Gastrocnemius medialis (tissue), 4 donors: Measurements from ENCODE around the gene CLIP4. TPM values are rescaled to one million over a fixed set of nuclear protein-coding genes. Genes with fewer than 3 reads are reported as not detected.

Source experiments
- ATAC-seq, 2 donors: fragments of 150-250 bp; one replicate each; pipeline ENCODE4 v1.9.1; 2016
- DNase-seq, 2 donors: peaks; one replicate each; pipeline ENCODE4 v3.0.0-alpha.2; 2019
- H3K27ac ChIP-seq, 4 donors: fragments of 200-600 bp; sonication (generic); 1 replicate in 1 of 4; 2 replicates in 3 of 4; pipeline ENCODE4 v1.5.1; 2016 to 2018; ENCODE audit warnings: mild to moderate bottlenecking in 2 of 4, moderate library complexity in 1 of 4
- H3K27me3 ChIP-seq, 3 donors: fragments of 200-600 bp; sonication (generic) in 2 of 3; 1 replicate in 1 of 3; 2 replicates in 2 of 3; pipeline versions ENCODE4 v1.5.1 to v1.6.0; 2016 to 2019; ENCODE audit warnings: mild to moderate bottlenecking in 1 of 3, moderate library complexity in 1 of 3
- H3K36me3 ChIP-seq, 2 donors: fragments of 200-600 bp; sonication (generic) in 1 of 2; one replicate each; pipeline ENCODE4 v1.5.1; 2017 to 2018
- H3K4me1 ChIP-seq, 2 donors: fragments of 200-600 bp; sonication (generic) in 1 of 2; one replicate each; pipeline ENCODE4 v1.5.1; 2016 to 2017; ENCODE audit warnings: mild to moderate bottlenecking in 2 of 2
- H3K4me3 ChIP-seq, 4 donors: fragments of 200-600 bp; sonication (generic) in 3 of 4; 1 replicate in 1 of 4; 2 replicates in 3 of 4; pipeline ENCODE4 v1.5.1; 2016 to 2019; ENCODE audit warnings: mild to moderate bottlenecking in 2 of 4
- H3K9me3 ChIP-seq, 3 donors: fragments of 200-600 bp; sonication (generic) in 2 of 3; 1 replicate in 1 of 3; 2 replicates in 2 of 3; pipeline ENCODE4 v1.5.1; 2016 to 2019
- POLR2A ChIP-seq, 2 donors: fragments of 450-650 bp; IDR thresholded peaks; one replicate each; pipeline ENCODE4 v1.6.1; 2017; ENCODE audit warnings: antibody characterized with exemption in 2 of 2, mild to moderate bottlenecking in 2 of 2, moderate library complexity in 2 of 2
- in situ Hi-C, 4 donors: fragments of 200-750 bp; cut with MboI; loops; one replicate each; pipeline versions ENCODE4 v1.15.0 to v1.8.0; 2017; ENCODE audit warnings: low sequenced_read_pairs in 4 of 4
- intact Hi-C: fragments of 100-400 bp; cut with DNase I; formaldehyde crosslinking; loops from one replicate; pipeline ENCODE4 v1.15.1; 2023; ENCODE audit warnings: low total_unique reads
- total RNA-seq, 4 donors: library from RNA; depleted of rRNA; stranded (reverse); fragments of >200 nt; gene quantifications; one replicate each; pipeline versions ENCODE4 v1.1.0 to v1.2.3, GENCODE V29; 2016
- TF ChIP-seq, protein P1 (sequence below), 5 experiments: fragments of 450-650 bp in 3 of 5; fragments of 200-600 bp in 2 of 5; sonication (generic) in 2 of 5; IDR thresholded peaks in 4 of 5; conservative IDR thresholded peaks in 1 of 5; 1 replicate in 4 of 5; 2 replicates in 1 of 5; pipeline ENCODE4 v1.5.1; 2016 to 2019; ENCODE audit warnings: antibody characterized with exemption in 5 of 5, mild to moderate bottlenecking in 3 of 5, moderate library complexity in 3 of 5

CLIP4 gene
- total RNA-seq, 4 donors from 2014 or later, result 200 to 422 (median 265) TPM

- in situ Hi-C loops (no loop called here), intact Hi-C loops (no loop called here)
- TF ChIP-seq, protein P1, sequence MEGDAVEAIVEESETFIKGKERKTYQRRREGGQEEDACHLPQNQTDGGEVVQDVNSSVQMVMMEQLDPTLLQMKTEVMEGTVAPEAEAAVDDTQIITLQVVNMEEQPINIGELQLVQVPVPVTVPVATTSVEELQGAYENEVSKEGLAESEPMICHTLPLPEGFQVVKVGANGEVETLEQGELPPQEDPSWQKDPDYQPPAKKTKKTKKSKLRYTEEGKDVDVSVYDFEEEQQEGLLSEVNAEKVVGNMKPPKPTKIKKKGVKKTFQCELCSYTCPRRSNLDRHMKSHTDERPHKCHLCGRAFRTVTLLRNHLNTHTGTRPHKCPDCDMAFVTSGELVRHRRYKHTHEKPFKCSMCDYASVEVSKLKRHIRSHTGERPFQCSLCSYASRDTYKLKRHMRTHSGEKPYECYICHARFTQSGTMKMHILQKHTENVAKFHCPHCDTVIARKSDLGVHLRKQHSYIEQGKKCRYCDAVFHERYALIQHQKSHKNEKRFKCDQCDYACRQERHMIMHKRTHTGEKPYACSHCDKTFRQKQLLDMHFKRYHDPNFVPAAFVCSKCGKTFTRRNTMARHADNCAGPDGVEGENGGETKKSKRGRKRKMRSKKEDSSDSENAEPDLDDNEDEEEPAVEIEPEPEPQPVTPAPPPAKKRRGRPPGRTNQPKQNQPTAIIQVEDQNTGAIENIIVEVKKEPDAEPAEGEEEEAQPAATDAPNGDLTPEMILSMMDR (IDR thresholded peaks at IDR 0.05 in 4 of 5, conservative IDR thresholded peaks at IDR 0.05 in 1 of 5), result no peak
- no peak for TF ChIP-seq POLR2A (IDR thresholded peaks at IDR 0.05)
- peaks cover 0 to 12% (median 0%) of the 10 kb centered on the region in 3 donors for H3K27me3 ChIP-seq
- no peak overlapping the region for H3K27ac ChIP-seq
- H3K4me1 ChIP-seq, result peaks cover 0 to 6% of the 10 kb centered on the region in 2 donors
- H3K36me3 ChIP-seq, result no peaks in the 10 kb centered on the region
- DNase-seq (peak in 1 of 2 donors; percentile 11), ATAC-seq (no peak)
- no peaks in the 10 kb centered on the region for H3K9me3 ChIP-seq
- no peak overlapping the region for H3K4me3 ChIP-seq
Measured at GRCh38 chr2:29222381-29223179, 107.4 kb downstream of the CLIP4 start.

DNA sequence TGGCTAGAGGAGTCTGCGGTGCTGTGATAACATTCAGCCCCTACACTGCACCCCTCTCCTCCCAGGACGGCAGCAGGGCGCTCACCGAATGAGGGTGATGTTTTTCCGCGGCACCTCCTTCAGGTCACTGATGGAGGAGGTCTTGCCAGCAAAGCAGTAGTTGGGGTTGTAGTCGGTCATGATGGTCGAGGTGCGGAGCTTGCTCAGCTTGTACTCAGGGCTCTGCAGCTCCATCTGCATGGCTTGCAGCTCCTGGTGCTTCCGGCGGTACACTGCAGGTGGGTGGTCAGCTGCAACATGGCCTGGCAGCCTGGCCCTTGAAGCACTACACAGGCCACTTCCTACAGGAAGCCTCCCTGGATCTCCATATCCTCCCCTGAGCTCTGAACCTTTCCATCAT lies 108.0 kb downstream of the CLIP4 start:
- H3K27ac ChIP-seq, result no peak overlapping the region
- TF ChIP-seq, protein P1 (IDR thresholded peaks at IDR 0.05 in 4 of 5, conservative IDR thresholded peaks at IDR 0.05 in 1 of 5), result no peak
- no peak for TF ChIP-seq POLR2A (IDR thresholded peaks at IDR 0.05)
- H3K9me3 ChIP-seq, result no peaks in the 10 kb centered on the region
- DNase-seq (peak in 1 of 2 donors; percentile 13), ATAC-seq (no peak)
- in situ Hi-C loops, result no loop called here
- no peak overlapping the region for H3K4me3 ChIP-seq
- H3K36me3 ChIP-seq, result no peaks in the 10 kb centered on the region
- intact Hi-C loops, result no loop called here
- peaks cover 0 to 17% (median 0%) of the 10 kb centered on the region in 3 donors for H3K27me3 ChIP-seq
- H3K4me1 ChIP-seq, result peaks cover 0 to 6% of the 10 kb centered on the region in 2 donors

DNA sequence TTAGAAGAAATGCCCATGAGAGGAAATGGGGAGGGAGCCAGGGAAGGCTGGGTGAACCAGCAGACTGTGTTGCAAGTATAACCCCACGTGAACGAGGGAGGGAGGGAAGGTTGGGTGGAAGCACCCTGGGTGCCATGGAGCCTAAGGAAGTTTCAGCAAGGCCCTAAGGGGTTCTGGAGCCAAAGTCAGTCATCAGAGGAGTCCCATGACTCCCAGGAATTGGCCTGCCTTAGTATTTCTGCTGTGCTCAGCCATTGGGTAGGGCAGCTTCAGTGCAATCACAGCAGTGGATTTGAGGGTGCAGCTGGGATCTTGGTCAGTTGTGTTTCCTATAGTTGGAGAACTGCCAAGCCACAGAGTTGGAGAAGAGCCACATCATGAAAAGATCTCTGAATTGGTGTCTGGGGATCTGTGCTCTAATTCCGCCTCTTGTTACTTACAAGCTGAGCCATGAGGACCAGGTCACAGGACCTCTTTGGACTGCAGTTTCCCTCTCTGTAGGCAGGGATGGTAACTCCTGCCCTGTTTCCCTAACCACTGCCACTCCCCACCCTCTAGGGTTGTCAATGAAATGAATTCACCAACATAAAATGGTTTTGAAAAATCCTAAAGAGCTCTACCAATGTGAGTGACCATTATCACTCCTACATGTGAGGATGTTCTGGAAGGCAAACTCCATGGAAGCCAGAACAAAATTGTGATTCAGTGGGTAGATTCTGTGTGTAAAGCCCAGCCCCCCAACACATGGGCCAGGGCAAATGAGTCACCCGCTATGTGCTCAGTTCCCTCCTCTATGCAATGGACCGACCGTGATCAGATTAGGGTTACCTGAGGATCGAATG lies 108.9 kb downstream of the CLIP4 start:
- no peak for TF ChIP-seq POLR2A (IDR thresholded peaks at IDR 0.05)
- TF ChIP-seq, protein P1 (IDR thresholded peaks at IDR 0.05 in 4 of 5, conservative IDR thresholded peaks at IDR 0.05 in 1 of 5), result no peak
- DNase-seq, result peak; percentile 51 to 63
- ATAC-seq, result peak; percentile 22 to 52
- Histone ChIP-seq H3K36me3 (no peaks in the 10 kb centered on the region), H3K9me3 (no peaks in the 10 kb centered on the region), H3K27me3 (peaks cover 0 to 18% (median 0%) of the 10 kb centered on the region in 3 donors), H3K4me3 (no peak overlapping the region), H3K27ac (peak overlapping the region in 1 of 4 donors; percentile 15), H3K4me1 (peaks cover 0 to 6% of the 10 kb centered on the region in 2 donors)
- in situ Hi-C loops (no loop called here), intact Hi-C loops (no loop called here)

- Histone ChIP-seq H3K27me3 (peaks cover 0 to 18% (median 0%) of the 10 kb centered on the region in 3 donors), H3K27ac (no peak overlapping the region), H3K9me3 (no peaks in the 10 kb centered on the region), H3K36me3 (no peaks in the 10 kb centered on the region), H3K4me3 (no peak overlapping the region), H3K4me1 (peaks cover 0 to 6% of the 10 kb centered on the region in 2 donors)
- intact Hi-C loops (no loop called here), in situ Hi-C loops (no loop called here)
- ATAC-seq, result no peak
- DNase-seq, result peak in 1 of 2 donors; percentile 12
- no peak for TF ChIP-seq POLR2A (IDR thresholded peaks at IDR 0.05)
- TF ChIP-seq, protein P1 (IDR thresholded peaks at IDR 0.05 in 4 of 5, conservative IDR thresholded peaks at IDR 0.05 in 1 of 5), result no peak
Measured at GRCh38 chr2:29224693-29225551, 109.7 kb downstream of the CLIP4 start.
